ENCODE measurements around the gene GHR.

The GHR gene

DNA sequence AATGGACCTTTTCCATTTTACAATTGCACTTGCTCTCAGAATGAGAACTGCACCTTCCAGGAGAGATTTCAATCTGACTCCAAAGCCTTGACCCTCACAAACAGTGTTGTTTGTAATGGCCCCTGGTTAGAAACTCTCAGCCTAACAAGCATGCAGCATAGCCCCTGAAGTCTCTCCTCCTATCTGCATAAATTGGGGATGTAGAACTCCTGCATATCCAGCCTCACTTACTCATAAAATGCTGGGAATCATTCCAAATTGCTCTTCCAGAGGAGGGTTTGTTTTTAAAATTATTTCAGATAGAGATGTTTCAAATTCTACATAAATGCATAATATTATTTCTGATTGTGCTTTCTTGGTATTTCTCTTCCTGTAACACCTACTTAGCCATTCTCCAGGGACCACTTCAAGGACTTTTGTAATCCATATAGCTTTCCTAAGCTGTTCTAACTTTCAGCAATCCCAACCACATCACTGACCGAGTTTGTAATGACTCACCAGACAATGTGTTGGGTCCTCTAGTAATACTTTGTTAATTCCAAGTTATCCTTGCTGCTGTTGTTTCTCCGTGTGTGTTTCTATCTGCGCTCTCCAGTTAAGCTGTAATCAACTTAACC lies 189.6 kb downstream of the GHR start:
- DNase-seq (ENCODE audit: low read depth in 2 of 2), result peak; percentile 49 to 85

DNA sequence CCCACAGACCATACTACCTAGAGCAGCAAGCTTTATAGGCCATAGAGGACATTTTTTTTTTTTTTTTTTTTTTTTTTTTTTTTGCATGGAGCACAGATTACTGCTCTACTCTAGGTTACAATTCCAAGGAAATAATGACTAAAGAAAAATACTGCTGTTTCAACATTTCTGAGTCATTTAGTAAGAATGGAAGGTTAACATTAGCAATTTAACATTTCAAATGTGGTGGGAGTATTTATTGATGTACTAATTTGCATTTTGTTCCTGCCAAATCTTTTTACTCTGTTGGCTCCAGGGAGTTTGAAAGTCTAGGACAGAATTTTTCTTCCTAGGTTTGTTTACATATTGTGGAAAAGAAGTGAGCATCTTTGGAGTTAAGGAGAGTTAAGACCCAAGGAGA lies 191.3 kb downstream of the GHR start:
- TF ChIP-seq CTCF (IDR thresholded peaks at IDR 0.05; ENCODE audit: low read depth, low read length), result no peak
- DNase-seq (ENCODE audit: low read depth in 2 of 2), result peak; percentile 22 to 63
- H3K4me3 ChIP-seq (replicated peaks in 1 of 2; ENCODE audit: low read depth in 2 of 2, low read length in 2 of 2), result no peak overlapping the region

More for the DNA sequence above, 189.6 kb downstream of the GHR start:
- no peak overlapping the region for H3K4me3 ChIP-seq (replicated peaks in 1 of 2; ENCODE audit: low read depth in 2 of 2, low read length in 2 of 2)
- no peak for TF ChIP-seq CTCF (IDR thresholded peaks at IDR 0.05; ENCODE audit: low read depth, low read length)

- no peak for DNase-seq (ENCODE audit: low read depth in 2 of 2)
- TF ChIP-seq CTCF (IDR thresholded peaks at IDR 0.05; ENCODE audit: low read depth, low read length), result no peak
- H3K4me3 ChIP-seq (replicated peaks in 1 of 2; ENCODE audit: low read depth in 2 of 2, low read length in 2 of 2), result no peak overlapping the region
Measured at GRCh38 chr5:42620579-42621216, 197.5 kb downstream of the GHR start.

GRCh38 chr5:42621242-42621641 lies 198.0 kb downstream of the GHR start:
- no peak for TF ChIP-seq CTCF (IDR thresholded peaks at IDR 0.05; ENCODE audit: low read depth, low read length)
- H3K4me3 ChIP-seq (replicated peaks in 1 of 2; ENCODE audit: low read depth in 2 of 2, low read length in 2 of 2), result no peak overlapping the region
- no peak for DNase-seq (ENCODE audit: low read depth in 2 of 2)

GRCh38 chr5:42621662-42622061 lies 198.4 kb downstream of the GHR start:
- no peak for TF ChIP-seq CTCF (IDR thresholded peaks at IDR 0.05; ENCODE audit: low read depth, low read length)
- H3K4me3 ChIP-seq (replicated peaks in 1 of 2; ENCODE audit: low read depth in 2 of 2, low read length in 2 of 2), result no peak overlapping the region
- no peak for DNase-seq (ENCODE audit: low read depth in 2 of 2)

GRCh38 chr5:42624912-42625311 lies 201.7 kb downstream of the GHR start:
- TF ChIP-seq CTCF (IDR thresholded peaks at IDR 0.05; ENCODE audit: low read depth, low read length), result no peak
- DNase-seq (ENCODE audit: low read depth in 2 of 2), result no peak
- no peak overlapping the region for H3K4me3 ChIP-seq (replicated peaks in 1 of 2; ENCODE audit: low read depth in 2 of 2, low read length in 2 of 2)

Data from cardiac fibroblast (primary cell).